Upper lobe of left lung (tissue), 6 donors: ENCODE measurements around the gene NME8. TPM values are rescaled to one million over a fixed set of nuclear protein-coding genes. Genes with fewer than 3 reads are reported as not detected.

ENCODE experiments used
- ATAC-seq, 2 donors: fragments of 200-7000 bp; cut with Tn5 transposase; one replicate each; pipeline ENCODE4 v1.9.1; 2022; ENCODE audit warnings: mild to moderate bottlenecking in 2 of 2, moderate library complexity in 2 of 2; ENCODE audit not compliant: low FRiP score in 2 of 2
- DNase-seq, 2 donors: peaks; one replicate each; pipeline ENCODE4 v3.0.0-alpha.2; 2019 to 2020
- H3K27ac ChIP-seq, 4 donors: fragments of 200-600 bp; sonication (generic); one replicate each; pipeline ENCODE4 v1.5.1; 2016 to 2019
- H3K27me3 ChIP-seq, 4 donors: fragments of 200-600 bp; sonication (generic); one replicate each; pipeline ENCODE4 v1.5.1; 2017 to 2019
- H3K36me3 ChIP-seq, 4 donors: fragments of 200-600 bp; sonication (generic); one replicate each; pipeline ENCODE4 v1.5.1; 2016 to 2019
- H3K4me1 ChIP-seq, 4 donors: fragments of 200-600 bp; sonication (generic); one replicate each; pipeline ENCODE4 v1.5.1; 2018 to 2019
- H3K4me3 ChIP-seq, 4 donors: fragments of 200-600 bp; sonication (generic); one replicate each; pipeline ENCODE4 v1.5.1; 2017 to 2019; ENCODE audit warnings: mild to moderate bottlenecking in 2 of 4, moderate library complexity in 1 of 4
- H3K9me3 ChIP-seq, 4 donors: fragments of 200-600 bp; sonication (generic); one replicate each; pipeline ENCODE4 v1.5.1; 2018 to 2019
- EP300 ChIP-seq, 4 donors: sonication (generic); formaldehyde crosslinking; IDR thresholded peaks; one replicate each; pipeline ENCODE4 v1.5.1; 2017; ENCODE audit warnings: antibody characterized with exemption in 4 of 4, control low read depth in 2 of 4
- POLR2A ChIP-seq, 4 donors: fragments of 450-650 bp; IDR thresholded peaks; one replicate each; pipeline ENCODE4 v1.5.1; 2016 to 2017; ENCODE audit warnings: antibody characterized with exemption in 4 of 4, mild to moderate bottlenecking in 2 of 4
- POLR2AphosphoS5 ChIP-seq, 2 donors: sonication (generic); formaldehyde crosslinking; IDR thresholded peaks; one replicate each; pipeline ENCODE4 v1.5.1; 2017; ENCODE audit warnings: antibody characterized with exemption in 2 of 2
- WGBS, 2 donors: methylation state at CpG; one replicate each; pipeline ENCODE4 v1.1.5; 2017 to 2018; 5-methylcytosine and 5-hydroxymethylcytosine counted together
- total RNA-seq, 6 donors: library from RNA; depleted of rRNA in 4 of 6; stranded (reverse); fragments of >200 nt in 4 of 6; gene quantifications; one replicate each; pipeline versions ENCODE4 v1.1.0 to v1.2.1, GENCODE V29; 2016 to 2021
- TF ChIP-seq, protein P1 (sequence below), 6 experiments: fragments of 450-650 bp in 4 of 6; fragments of 200-600 bp in 2 of 6; sonication (generic) in 2 of 6; IDR thresholded peaks; one replicate each; pipeline ENCODE4 v1.5.1; 2016 to 2019; ENCODE audit warnings: antibody characterized with exemption in 6 of 6
- donor health status: DM: no; HTN: no; CAD: no; lungs with moderate emphysema.
- donor health status: DM: no; HTN: yes; CAD: no; lungs with severe emphysema.

NME8 gene
- total RNA-seq, 6 donors from 2014 or later: 0.91 to 6.3 (median 1.1) TPM; not detected in 2

DNA sequence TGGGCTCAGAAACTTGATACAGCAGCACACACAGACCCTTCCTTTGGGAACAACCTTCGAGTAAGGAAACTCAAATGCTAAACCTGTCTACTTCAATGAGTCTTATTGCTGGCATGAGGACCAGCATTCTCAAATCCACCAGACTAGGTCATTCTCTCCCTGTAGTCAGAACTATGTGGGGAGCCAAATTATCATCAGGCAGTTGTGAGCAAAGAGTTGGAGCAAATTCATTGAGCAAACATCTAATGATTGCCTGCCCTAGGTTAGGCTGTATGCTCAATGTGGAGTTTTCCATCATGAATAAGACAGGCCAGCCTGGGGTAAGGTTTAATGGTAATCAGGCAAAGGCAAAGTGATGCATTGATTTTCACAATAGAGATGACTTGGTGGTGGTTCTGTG, 75.6 kb downstream of the NME8 start:
- H3K9me3 ChIP-seq: peaks cover 0 to 8% (median 2%) of the 10 kb centered on the region in 4 donors
- H3K4me3 ChIP-seq: peak overlapping the region in 1 of 4 donors; percentile 71
- H3K27ac ChIP-seq: peak overlapping the region in 2 of 4 donors; percentile 5 to 8
- 67 to 75% methylated on average over 1 of the region's 1 CpG for WGBS, 2 donors
- no peaks in the 10 kb centered on the region for H3K36me3 ChIP-seq
- no peaks in the 10 kb centered on the region for H3K27me3 ChIP-seq
- peaks cover 2 to 26% (median 12%) of the 10 kb centered on the region in 4 donors for H3K4me1 ChIP-seq
- ATAC-seq (no peak), DNase-seq (no peak)
- TF ChIP-seq, protein P1, sequence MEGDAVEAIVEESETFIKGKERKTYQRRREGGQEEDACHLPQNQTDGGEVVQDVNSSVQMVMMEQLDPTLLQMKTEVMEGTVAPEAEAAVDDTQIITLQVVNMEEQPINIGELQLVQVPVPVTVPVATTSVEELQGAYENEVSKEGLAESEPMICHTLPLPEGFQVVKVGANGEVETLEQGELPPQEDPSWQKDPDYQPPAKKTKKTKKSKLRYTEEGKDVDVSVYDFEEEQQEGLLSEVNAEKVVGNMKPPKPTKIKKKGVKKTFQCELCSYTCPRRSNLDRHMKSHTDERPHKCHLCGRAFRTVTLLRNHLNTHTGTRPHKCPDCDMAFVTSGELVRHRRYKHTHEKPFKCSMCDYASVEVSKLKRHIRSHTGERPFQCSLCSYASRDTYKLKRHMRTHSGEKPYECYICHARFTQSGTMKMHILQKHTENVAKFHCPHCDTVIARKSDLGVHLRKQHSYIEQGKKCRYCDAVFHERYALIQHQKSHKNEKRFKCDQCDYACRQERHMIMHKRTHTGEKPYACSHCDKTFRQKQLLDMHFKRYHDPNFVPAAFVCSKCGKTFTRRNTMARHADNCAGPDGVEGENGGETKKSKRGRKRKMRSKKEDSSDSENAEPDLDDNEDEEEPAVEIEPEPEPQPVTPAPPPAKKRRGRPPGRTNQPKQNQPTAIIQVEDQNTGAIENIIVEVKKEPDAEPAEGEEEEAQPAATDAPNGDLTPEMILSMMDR (IDR thresholded peaks at IDR 0.05): no peak
- TF ChIP-seq EP300 (IDR thresholded peaks at IDR 0.05) (no peak), POLR2A (IDR thresholded peaks at IDR 0.05) (no peak), POLR2AphosphoS5 (IDR thresholded peaks at IDR 0.05) (no peak)

DNA sequence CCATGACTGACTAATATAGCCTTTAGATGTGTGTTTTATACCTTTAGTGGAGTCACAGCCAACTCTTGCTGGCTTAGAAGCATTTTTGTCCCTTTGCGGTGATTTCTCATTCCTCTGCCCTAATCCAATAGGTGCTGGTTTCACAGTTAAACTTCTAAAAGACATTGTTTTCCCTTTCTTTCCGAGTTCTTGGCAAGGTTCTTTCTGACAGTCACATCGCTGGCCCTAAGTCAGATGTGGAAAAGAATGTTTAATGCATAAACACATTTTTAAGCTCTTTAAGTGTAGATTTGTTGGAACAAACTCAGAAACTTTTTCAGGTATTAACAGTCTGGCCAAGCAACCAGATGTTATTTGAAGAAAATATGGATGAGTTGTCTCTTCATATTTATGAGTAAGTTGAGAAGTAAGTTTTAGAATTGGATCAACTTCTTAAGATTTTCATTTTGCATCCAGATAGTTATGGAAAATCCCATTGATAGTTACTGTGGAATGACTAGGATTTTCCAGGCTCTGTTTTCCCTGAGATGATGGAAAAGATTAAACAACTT, 76.2 kb downstream of the NME8 start:
- ATAC-seq (no peak), DNase-seq (no peak)
- TF ChIP-seq POLR2AphosphoS5 (IDR thresholded peaks at IDR 0.05): no peak
- TF ChIP-seq, protein P1 (IDR thresholded peaks at IDR 0.05): no peak
- no peak for TF ChIP-seq POLR2A (IDR thresholded peaks at IDR 0.05)
- no peak for TF ChIP-seq EP300 (IDR thresholded peaks at IDR 0.05)
- no peak overlapping the region for H3K4me3 ChIP-seq
- 64 to 67% methylated on average over 3 of the region's 3 CpGs for WGBS, 2 donors
- H3K4me1 ChIP-seq: peaks cover 2 to 26% (median 15%) of the 10 kb centered on the region in 4 donors
- no peaks in the 10 kb centered on the region for H3K36me3 ChIP-seq
- H3K9me3 ChIP-seq: peaks cover 0 to 8% (median 2%) of the 10 kb centered on the region in 4 donors
- no peaks in the 10 kb centered on the region for H3K27me3 ChIP-seq
- H3K27ac ChIP-seq: peak overlapping the region in 2 of 4 donors; percentile 5 to 8

DNA sequence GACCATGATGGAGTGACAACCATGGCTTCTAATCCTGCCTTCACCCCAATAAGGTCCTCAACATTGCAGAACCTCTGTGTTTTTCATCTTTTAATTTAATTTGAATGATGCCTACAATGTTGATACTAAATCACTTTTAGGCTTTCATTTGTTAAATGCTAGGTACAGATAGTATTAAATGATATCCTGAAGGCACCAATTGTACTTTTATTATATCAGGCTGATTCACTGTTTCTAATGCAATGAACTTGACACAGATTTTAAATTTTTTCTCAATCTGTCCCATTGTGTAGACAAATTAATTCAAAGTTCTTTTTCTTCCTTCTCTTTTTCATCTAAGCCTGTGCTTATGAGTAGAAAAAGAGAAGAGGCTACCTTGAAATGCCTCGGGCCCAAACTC, 77.2 kb downstream of the NME8 start:
- H3K27ac ChIP-seq: no peak overlapping the region
- peaks cover 2 to 25% (median 10%) of the 10 kb centered on the region in 4 donors for H3K4me1 ChIP-seq
- ATAC-seq (no peak), DNase-seq (no peak)
- WGBS, 2 donors: 95 to 96% methylated on average over 1 of the region's 1 CpG
- H3K9me3 ChIP-seq: peaks cover 0 to 8% (median 2%) of the 10 kb centered on the region in 4 donors
- H3K27me3 ChIP-seq: no peaks in the 10 kb centered on the region
- TF ChIP-seq, protein P1 (IDR thresholded peaks at IDR 0.05): no peak
- TF ChIP-seq POLR2AphosphoS5 (IDR thresholded peaks at IDR 0.05) (no peak), POLR2A (IDR thresholded peaks at IDR 0.05) (no peak), EP300 (IDR thresholded peaks at IDR 0.05) (no peak)
- no peak overlapping the region for H3K4me3 ChIP-seq
- no peaks in the 10 kb centered on the region for H3K36me3 ChIP-seq

DNA sequence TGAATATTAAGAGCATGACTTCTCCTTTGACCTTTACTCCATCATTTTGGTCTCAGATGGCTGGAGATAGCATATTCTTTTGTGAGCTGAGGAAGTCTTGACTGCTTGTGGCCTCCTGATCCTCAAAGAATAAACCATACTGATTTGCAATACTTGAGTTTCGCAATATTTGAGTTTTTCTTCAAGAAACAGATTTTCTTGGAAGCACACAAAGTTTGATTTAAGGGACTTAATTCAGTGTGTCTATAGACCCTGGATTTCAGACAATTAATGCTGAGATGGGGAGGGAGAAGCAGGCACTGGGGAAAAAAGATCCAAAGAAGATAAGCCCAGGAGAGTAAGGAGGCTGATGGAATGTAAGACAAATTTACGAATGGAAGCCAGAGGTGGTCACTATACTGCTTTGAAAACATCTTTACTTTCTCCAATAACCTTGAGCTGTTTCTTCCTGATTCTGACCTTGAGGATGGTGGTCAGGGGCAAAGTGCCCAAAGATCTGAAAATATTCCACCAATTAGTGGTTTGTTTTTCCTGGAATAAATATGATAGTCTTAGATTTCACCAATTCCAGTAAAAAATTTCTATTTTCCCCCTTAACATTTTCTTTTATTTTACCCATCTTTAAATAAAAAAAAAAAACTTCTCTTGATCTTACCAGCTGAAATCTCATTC, 79.5 kb downstream of the NME8 start:
- no peak for TF ChIP-seq POLR2AphosphoS5 (IDR thresholded peaks at IDR 0.05)
- no peak for TF ChIP-seq POLR2A (IDR thresholded peaks at IDR 0.05)
- TF ChIP-seq, protein P1 (IDR thresholded peaks at IDR 0.05): no peak
- no peak for TF ChIP-seq EP300 (IDR thresholded peaks at IDR 0.05)
- H3K27ac ChIP-seq: peak overlapping the region in 1 of 4 donors; percentile 37
- no peak overlapping the region for H3K4me3 ChIP-seq
- peaks cover 0 to 8% (median 2%) of the 10 kb centered on the region in 4 donors for H3K9me3 ChIP-seq
- DNase-seq (no peak), ATAC-seq (no peak)
- no peaks in the 10 kb centered on the region for H3K27me3 ChIP-seq
- WGBS, 2 donors: 63 to 66% methylated on average over 2 of the region's 2 CpGs
- peaks cover 0 to 32% (median 6%) of the 10 kb centered on the region in 4 donors for H3K4me1 ChIP-seq
- H3K36me3 ChIP-seq: no peaks in the 10 kb centered on the region
